Trophoblast cell (in vitro differentiated cells and primary cell): ENCODE results near the gene SEMA5A.

Experiments used
- DNase-seq, 2 donors: peaks; one replicate each; pipeline ENCODE4 v3.0.0-alpha.2; 2016
- H2AFZ ChIP-seq: 2 replicates; pipeline ENCODE4 v1.6.1; 2013; ENCODE audit warnings: low read length, moderate library complexity, mild to moderate bottlenecking; ENCODE audit not compliant: insufficient read depth, poor library complexity
- H2AK5ac ChIP-seq: 2 replicates; pipeline ENCODE4 v1.6.1; 2013; ENCODE audit warnings: mild to moderate bottlenecking, low read length
- H2BK120ac ChIP-seq: 2 replicates; pipeline ENCODE4 v1.6.1; 2013; ENCODE audit warnings: low read length, mild to moderate bottlenecking, moderate library complexity; ENCODE audit not compliant: insufficient read depth, poor library complexity
- H2BK12ac ChIP-seq: 2 replicates; pipeline ENCODE4 v1.6.1; 2013; ENCODE audit warnings: mild to moderate bottlenecking, low read length, moderate library complexity
- H2BK5ac ChIP-seq: 2 replicates; pipeline ENCODE4 v1.6.1; 2013; ENCODE audit warnings: low read length, low read depth, moderate library complexity, mild to moderate bottlenecking; ENCODE audit not compliant: poor library complexity
- H3K14ac ChIP-seq: 2 replicates; pipeline ENCODE4 v1.6.1; 2013; ENCODE audit warnings: mild to moderate bottlenecking, low read length
- H3K18ac ChIP-seq: 2 replicates; pipeline ENCODE4 v1.6.1; 2013; ENCODE audit warnings: mild to moderate bottlenecking, low read length
- H3K23ac ChIP-seq: 2 replicates; pipeline ENCODE4 v1.6.1; 2013; ENCODE audit warnings: low read length
- H3K27ac ChIP-seq: 2 replicates; pipeline ENCODE4 v1.5.1; 2013; ENCODE audit warnings: low read depth, mild to moderate bottlenecking, inconsistent platforms, low read length, moderate library complexity
- H3K27me3 ChIP-seq: 2 replicates; pipeline ENCODE4 v1.6.1; 2013; ENCODE audit warnings: inconsistent platforms, mild to moderate bottlenecking, low read length, moderate library complexity; ENCODE audit not compliant: insufficient read depth
- H3K36me3 ChIP-seq, 2 experiments: 1 replicate in 1 of 2; 2 replicates in 1 of 2; pipeline ENCODE4 v1.6.1; 2013; ENCODE audit warnings: low read length in 2 of 2, mild to moderate bottlenecking in 2 of 2, moderate library complexity in 1 of 2; ENCODE audit not compliant: insufficient read depth in 2 of 2, control insufficient read depth in 1 of 2
- H3K4ac ChIP-seq: 2 replicates; pipeline ENCODE4 v1.6.1; 2013; ENCODE audit warnings: low read depth, mild to moderate bottlenecking, low read length, moderate library complexity
- H3K4me1 ChIP-seq, 2 experiments: 1 replicate in 1 of 2; 2 replicates in 1 of 2; pipeline ENCODE4 v1.6.1; 2013; ENCODE audit warnings: low read length in 2 of 2, mild to moderate bottlenecking in 2 of 2, moderate library complexity in 1 of 2; ENCODE audit not compliant: insufficient read depth in 2 of 2, control insufficient read depth in 1 of 2
- H3K4me2 ChIP-seq: 2 replicates; pipeline ENCODE4 v1.6.1; 2013; ENCODE audit warnings: inconsistent platforms, mild to moderate bottlenecking, low read length, moderate library complexity
- H3K4me3 ChIP-seq: 2 replicates; pipeline ENCODE4 v1.5.1; 2013; ENCODE audit warnings: mild to moderate bottlenecking, low read depth, low read length, inconsistent platforms
- H3K79me1 ChIP-seq: one replicate; pipeline ENCODE4 v1.6.1; 2013; ENCODE audit warnings: low read length
- H3K79me2 ChIP-seq: 2 replicates; pipeline ENCODE4 v1.6.1; 2013; ENCODE audit warnings: low read length, mild to moderate bottlenecking; ENCODE audit not compliant: control insufficient read depth, insufficient read depth, poor library complexity
- H3K9ac ChIP-seq: 2 replicates; pipeline ENCODE4 v1.6.1; 2013; ENCODE audit warnings: mild to moderate bottlenecking, low read length
- H3K9me3 ChIP-seq: 2 replicates; pipeline ENCODE4 v1.6.1; 2013; ENCODE audit warnings: low read depth, mild to moderate bottlenecking, control low read depth, inconsistent platforms, low read length; ENCODE audit not compliant: insufficient read depth
- H4K12ac ChIP-seq: 2 replicates; pipeline ENCODE4 v1.6.1; 2013; ENCODE audit warnings: low read depth, mild to moderate bottlenecking, low read length, moderate library complexity
- H4K8ac ChIP-seq: 2 replicates; pipeline ENCODE4 v1.6.1; 2013; ENCODE audit warnings: low read depth, mild to moderate bottlenecking, low read length, moderate library complexity
- H4K91ac ChIP-seq: one replicate; pipeline ENCODE4 v1.6.1; 2013; ENCODE audit warnings: low read depth, mild to moderate bottlenecking, low read length, moderate library complexity
- WGBS: extraction: QIAGEN DNeasy Blood & Tissue Kit; methylation state at CpG from one replicate; pipeline ENCODE4 v1.1.7; 2013; ENCODE audit warnings: missing lambda C conversion rate; ENCODE audit not compliant: insufficient read length, insufficient coverage; ENCODE audit errors: extremely low coverage; 5-methylcytosine and 5-hydroxymethylcytosine counted together

The SEMA5A gene

DNA sequence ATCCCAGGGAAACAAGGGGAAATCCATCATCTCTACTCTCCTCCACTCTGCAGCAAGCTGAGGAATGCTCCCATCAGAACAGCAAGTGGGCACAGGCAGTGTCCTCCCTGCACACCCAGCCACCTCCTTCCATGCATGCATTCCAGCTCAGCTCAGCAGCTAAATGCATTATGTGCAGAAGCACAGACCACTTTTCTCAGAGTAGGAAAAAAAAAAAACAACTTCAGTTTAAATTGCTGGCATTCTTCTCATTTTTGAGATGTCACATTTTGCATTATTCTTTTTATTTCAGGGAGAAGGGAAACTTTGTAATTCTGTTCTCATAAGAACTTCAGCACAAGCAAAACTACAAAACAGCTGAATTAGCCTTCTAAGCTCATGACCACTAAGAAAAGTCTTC is 312.2 kb downstream of the SEMA5A start:
- Histone ChIP-seq H3K4me2 (no peak overlapping the region), H3K4me1 (peaks cover 6 to 8% of the 10 kb centered on the region in 2 experiments), H2AK5ac (no peak overlapping the region), H4K8ac (no peak overlapping the region), H2BK5ac (no peak overlapping the region), H3K36me3 (peaks cover 4 to 18% of the 10 kb centered on the region in 2 experiments), H4K12ac (no peak overlapping the region), H2AFZ (no peak overlapping the region), H3K79me1 (peaks cover 5% of the 10 kb centered on the region), H3K18ac (no peak overlapping the region), H3K4ac (no peak overlapping the region), H4K91ac (no peak overlapping the region), H3K23ac (no peak overlapping the region), H3K14ac (no peak overlapping the region), H3K27me3 (no peaks in the 10 kb centered on the region), H2BK12ac (no peak overlapping the region), H3K9me3 (no peaks in the 10 kb centered on the region), H2BK120ac (no peak overlapping the region), H3K27ac (peak overlapping the region; percentile 70), H3K9ac (no peak overlapping the region), H3K4me3 (no peak overlapping the region), H3K79me2 (peaks cover 1% of the 10 kb centered on the region)
- DNase-seq, result no peak

GRCh38 chr5:9233035-9233434 is 312.8 kb downstream of the SEMA5A start:
- Histone ChIP-seq H3K4ac (no peak overlapping the region), H3K27ac (no peak overlapping the region), H3K9me3 (no peaks in the 10 kb centered on the region), H3K14ac (no peak overlapping the region), H3K36me3 (peaks cover 4 to 24% of the 10 kb centered on the region in 2 experiments), H3K4me2 (no peak overlapping the region), H3K27me3 (no peaks in the 10 kb centered on the region), H4K12ac (no peak overlapping the region), H3K4me1 (peaks cover 6 to 11% of the 10 kb centered on the region in 2 experiments), H3K79me2 (peaks cover 1% of the 10 kb centered on the region), H2BK5ac (no peak overlapping the region), H2BK12ac (no peak overlapping the region), H4K91ac (no peak overlapping the region), H3K4me3 (no peak overlapping the region), H3K23ac (no peak overlapping the region), H2BK120ac (no peak overlapping the region), H3K9ac (no peak overlapping the region), H4K8ac (no peak overlapping the region), H2AK5ac (no peak overlapping the region), H3K79me1 (peaks cover 5% of the 10 kb centered on the region), H2AFZ (no peak overlapping the region), H3K18ac (no peak overlapping the region)
- no CpG with 5 or more reads among the region's 2 CpGs for WGBS
- no peak for DNase-seq

DNA sequence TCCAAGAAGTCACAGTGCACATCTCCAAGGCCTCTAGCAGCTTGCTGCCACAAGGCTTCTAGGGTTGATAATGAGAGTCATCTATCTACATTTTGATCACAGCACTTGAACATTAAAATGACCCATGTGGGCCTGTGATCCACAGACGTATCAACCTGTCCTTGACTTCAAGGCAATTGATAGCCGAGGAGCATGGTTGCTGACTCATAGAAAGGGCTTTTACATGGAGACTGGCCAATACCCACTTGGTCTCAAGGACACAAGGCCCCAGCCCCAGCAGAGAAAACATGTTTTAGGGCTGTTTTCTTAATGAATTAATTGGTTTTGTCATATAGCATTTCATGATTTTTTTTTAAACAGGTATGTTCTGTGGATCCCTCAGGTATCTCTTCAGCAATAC is 314.0 kb downstream of the SEMA5A start:
- Histone ChIP-seq H3K79me2 (peaks cover 1% of the 10 kb centered on the region), H3K4me3 (no peak overlapping the region), H3K79me1 (peaks cover 5% of the 10 kb centered on the region), H3K27ac (no peak overlapping the region), H3K9ac (no peak overlapping the region), H3K18ac (no peak overlapping the region), H4K12ac (no peak overlapping the region), H3K23ac (no peak overlapping the region), H3K36me3 (peaks cover 4 to 27% of the 10 kb centered on the region in 2 experiments), H2BK120ac (no peak overlapping the region), H4K91ac (no peak overlapping the region), H4K8ac (no peak overlapping the region), H3K4ac (no peak overlapping the region), H2AK5ac (no peak overlapping the region), H2BK12ac (no peak overlapping the region), H3K9me3 (no peaks in the 10 kb centered on the region), H3K4me2 (no peak overlapping the region), H2BK5ac (no peak overlapping the region), H2AFZ (no peak overlapping the region), H3K14ac (no peak overlapping the region), H3K27me3 (no peaks in the 10 kb centered on the region), H3K4me1 (peaks cover 6 to 11% of the 10 kb centered on the region in 2 experiments)
- WGBS, result no CpG with 5 or more reads among the region's 2 CpGs
- DNase-seq, result no peak

GRCh38 chr5:9230355-9230754 is 315.5 kb downstream of the SEMA5A start:
- no peaks in the 10 kb centered on the region for H3K27me3 ChIP-seq
- no CpG with 5 or more reads among the region's 5 CpGs for WGBS
- peaks cover 4% of the 10 kb centered on the region for H3K79me1 ChIP-seq
- no peak overlapping the region for H3K23ac ChIP-seq
- peak overlapping the region; percentile 38 for H2BK120ac ChIP-seq
- peak overlapping the region; percentile 50 for H2BK12ac ChIP-seq
- H3K4me1 ChIP-seq, result peaks cover 6 to 11% of the 10 kb centered on the region in 2 experiments
- no peak overlapping the region for H3K9ac ChIP-seq
- H3K14ac ChIP-seq, result peak overlapping the region; percentile 17
- H3K4me2 ChIP-seq, result no peak overlapping the region
- H4K12ac ChIP-seq, result no peak overlapping the region
- peak overlapping the region; percentile 35 for H2AK5ac ChIP-seq
- H3K36me3 ChIP-seq, result peaks cover 6 to 29% of the 10 kb centered on the region in 2 experiments
- peak overlapping the region; percentile 47 for H3K4ac ChIP-seq
- H2AFZ ChIP-seq, result no peak overlapping the region
- H4K8ac ChIP-seq, result no peak overlapping the region
- peak overlapping the region; percentile 58 for H4K91ac ChIP-seq
- peaks cover 1% of the 10 kb centered on the region for H3K79me2 ChIP-seq
- peak overlapping the region; percentile 30 for H2BK5ac ChIP-seq
- no peak for DNase-seq
- H3K18ac ChIP-seq, result peak overlapping the region; percentile 39
- H3K9me3 ChIP-seq, result no peaks in the 10 kb centered on the region
- H3K4me3 ChIP-seq, result no peak overlapping the region
- H3K27ac ChIP-seq, result no peak overlapping the region
